SK-N-SH (cell line): ENCODE measurements around the gene ZNF804B. TPM values are rescaled to one million over a fixed set of nuclear protein-coding genes. Genes with fewer than 3 reads are reported as not detected.

Experiments used
- CTCF ChIA-PET: fragments of 300-600, 350-600 bp; formaldehyde crosslinking; extraction: SDS; loops from one replicate; lab custom pipeline; 2021; lab: Yijun Ruan, JAX
- POLR2A ChIA-PET: fragments of 350-600 bp; sonication (Branson Sonifier 250); formaldehyde crosslinking; extraction: SDS; loops from one replicate; lab custom pipeline; 2020; ENCODE audit warnings: antibody characterized with exemption, inconsistent platforms; lab: Yijun Ruan, JAX
- DNase-seq: peaks from one replicate; pipeline ENCODE4 v3.0.0; 2012
- H2AFZ ChIP-seq: fragments of 200-600 bp; sonication (generic); 2 replicates; pipeline ENCODE4 v1.8.1; 2016; ENCODE audit warnings: antibody characterized with exemption, mild to moderate bottlenecking, low read depth
- H3F3A ChIP-seq: fragments of 200-600 bp; sonication (generic); replicated peaks from 2 replicates; pipeline ENCODE3; 2016; ENCODE audit warnings: antibody characterized with exemption, mild to moderate bottlenecking; ENCODE audit not compliant: insufficient read depth
- H3K27ac ChIP-seq, 2 experiments: fragments of 200-500 bp in 1 of 2; fragments of 200-600 bp in 1 of 2; sonication (Bioruptor generic) in 1 of 2; sonication (generic), shearing (Covaris generic) in 1 of 2; 2 replicates each; pipeline versions ENCODE4 v1.5.1 to v1.6.1; 2014 to 2016; ENCODE audit warnings: low read depth in 2 of 2, inconsistent platforms in 1 of 2, low read length in 1 of 2, mild to moderate bottlenecking in 1 of 2, mixed read lengths in 1 of 2
- H3K27me3 ChIP-seq: fragments of 200-600 bp; sonication (generic), shearing (Covaris generic); 2 replicates; pipeline ENCODE4 v1.6.1; 2016; ENCODE audit warnings: mixed run types; ENCODE audit not compliant: insufficient read depth
- H3K36me3 ChIP-seq, 2 experiments: fragments of 200-500 bp in 1 of 2; fragments of 200-600 bp in 1 of 2; sonication (Bioruptor generic) in 1 of 2; sonication (generic) in 1 of 2; replicated peaks in 1 of 2; 2 replicates each; pipeline versions ENCODE3 to v1.5.1; 2014 to 2016; ENCODE audit warnings: low read length in 1 of 2, mild to moderate bottlenecking in 1 of 2; ENCODE audit not compliant: insufficient read depth in 2 of 2, control insufficient read depth in 1 of 2
- H3K4me1 ChIP-seq, 2 experiments: fragments of 200-500 bp in 1 of 2; fragments of 200-600 bp in 1 of 2; sonication (Bioruptor generic) in 1 of 2; sonication (generic), shearing (Covaris generic) in 1 of 2; 2 replicates each; pipeline versions ENCODE4 v1.5.1 to v1.6.1; 2014 to 2016; ENCODE audit warnings: low read depth in 1 of 2, low read length in 1 of 2, mixed run types in 1 of 2; ENCODE audit not compliant: insufficient read depth in 2 of 2, control insufficient read depth in 1 of 2
- H3K4me2 ChIP-seq: fragments of 200-600 bp; sonication (generic), shearing (Covaris generic); 2 replicates; pipeline ENCODE4 v1.6.1; 2017; ENCODE audit warnings: mixed run types
- H3K4me3 ChIP-seq, 2 experiments: fragments of 200-500 bp in 1 of 2; fragments of 200-600 bp in 1 of 2; sonication (Bioruptor generic) in 1 of 2; sonication (generic), shearing (Covaris generic) in 1 of 2; 2 replicates each; pipeline versions ENCODE4 v1.5.1 to v1.8.1; 2014 to 2016; ENCODE audit warnings: low read depth in 2 of 2, inconsistent platforms in 1 of 2, low read length in 1 of 2, mild to moderate bottlenecking in 1 of 2, mixed read lengths in 1 of 2, moderate library complexity in 1 of 2
- H3K79me2 ChIP-seq: fragments of 200-600 bp; sonication (generic); 2 replicates; pipeline ENCODE4 v1.8.1; 2017; ENCODE audit warnings: mild to moderate bottlenecking; ENCODE audit not compliant: insufficient read depth
- H3K9ac ChIP-seq: fragments of 200-600 bp; sonication (generic); 2 replicates; pipeline ENCODE4 v1.6.1; 2017; ENCODE audit warnings: mixed run types
- H3K9me2 ChIP-seq: fragments of 200-600 bp; sonication (generic); 2 replicates; pipeline ENCODE4 v1.6.1; 2017; ENCODE audit warnings: mixed run types
- H3K9me3 ChIP-seq: fragments of 200-600 bp; sonication (generic); 2 replicates; pipeline ENCODE4 v1.6.1; 2017; ENCODE audit warnings: mixed run types, mild to moderate bottlenecking, moderate library complexity
- H4K20me1 ChIP-seq: fragments of 200-600 bp; sonication (generic); 2 replicates; pipeline ENCODE4 v1.6.1; 2017; ENCODE audit warnings: mild to moderate bottlenecking, mixed run types; ENCODE audit not compliant: insufficient read depth
- CHD2 ChIP-seq: fragments of 150-350 bp; IDR thresholded peaks from 2 replicates; pipeline ENCODE4 v1.6.1; 2018; ENCODE audit warnings: low read length; ENCODE audit not compliant: partially characterized antibody
- ELF1 ChIP-seq: IDR thresholded peaks from 2 replicates; pipeline ENCODE4 v1.4.0; 2012
- EP300 ChIP-seq, 2 experiments: IDR thresholded peaks; 2 replicates each; pipeline versions ENCODE4 v1.4.0 to v1.6.1; 2012; ENCODE audit warnings: borderline replicate concordance in 1 of 2, low read depth in 1 of 2, low read length in 1 of 2
- FOSL2 ChIP-seq: IDR thresholded peaks from 2 replicates; pipeline ENCODE4 v1.4.0; 2012; ENCODE audit warnings: low read depth, mild to moderate bottlenecking, moderate library complexity, borderline replicate concordance
- FOXJ3 ChIP-seq: sonication (generic); formaldehyde crosslinking; IDR thresholded peaks from 2 replicates; pipeline ENCODE4 v1.5.1; 2020; ENCODE audit warnings: mild to moderate bottlenecking, missing genetic modification reagents
- MAX ChIP-seq: IDR thresholded peaks from 2 replicates; pipeline ENCODE4 v1.4.0; 2012; ENCODE audit warnings: low read depth
- NRF1 ChIP-seq: IDR thresholded peaks from 2 replicates; pipeline ENCODE4 v1.6.1; 2012; ENCODE audit warnings: low read depth, mild to moderate bottlenecking, low read length
- PBX3 ChIP-seq: IDR thresholded peaks from 2 replicates; pipeline ENCODE4; 2012
- REST ChIP-seq: IDR thresholded peaks from 2 replicates; pipeline ENCODE4 v1.6.1; 2012; ENCODE audit warnings: mild to moderate bottlenecking, low read depth, low read length, moderate library complexity
- RXRA ChIP-seq: IDR thresholded peaks from 2 replicates; pipeline ENCODE4 v1.4.0; 2012; ENCODE audit warnings: low read depth, mild to moderate bottlenecking, borderline replicate concordance
- SIN3A ChIP-seq: IDR thresholded peaks from 2 replicates; pipeline ENCODE4 v1.6.1; 2012; ENCODE audit warnings: low read depth, mild to moderate bottlenecking, low read length, moderate library complexity, borderline replicate concordance
- TEAD4 ChIP-seq: IDR thresholded peaks from 2 replicates; pipeline ENCODE4 v1.4.0; 2012; ENCODE audit warnings: mild to moderate bottlenecking, borderline replicate concordance; ENCODE audit not compliant: insufficient read depth
- USF1 ChIP-seq: IDR thresholded peaks from 2 replicates; pipeline ENCODE4 v1.4.0; 2012; ENCODE audit warnings: low read depth, borderline replicate concordance
- USF2 ChIP-seq: fragments of 150-350 bp; IDR thresholded peaks from 2 replicates; pipeline ENCODE4 v1.6.1; 2017; ENCODE audit warnings: antibody characterized with exemption, low read length, low read depth, borderline replicate concordance
- ZBTB33 ChIP-seq: IDR thresholded peaks from 2 replicates; pipeline ENCODE4 v1.4.0; 2012; ENCODE audit warnings: low read depth, borderline replicate concordance
- WGBS: methylation state at CpG from one replicate; pipeline ENCODE4 v1.1.6; 2017; ENCODE audit warnings: low lambda C conversion rate; 5-methylcytosine and 5-hydroxymethylcytosine counted together
- polyA plus RNA-seq, 3 experiments: library from polyadenylated mRNA; depleted of rRNA; stranded (reverse); fragments of >200 nt; gene quantifications; 2 replicates each; pipeline ENCODE4 v1.2.3, GENCODE V29; 2012

Gene ZNF804B
- polyA plus RNA-seq, 1 of the 3 experiments (the other 2 are of a cell fraction): not detected

GRCh38 chr7:89133819-89134218 is 374.3 kb downstream of the ZNF804B start:
- Histone ChIP-seq H3K79me2 (no peaks in the 10 kb centered on the region), H3K27ac (no peak overlapping the region), H3K4me3 (no peak overlapping the region), H3K9me3 (no peaks in the 10 kb centered on the region), H3K4me1 (no peaks in the 10 kb centered on the region), H2AFZ (no peak overlapping the region), H4K20me1 (no peaks in the 10 kb centered on the region), H3K36me3 (no peaks in the 10 kb centered on the region), H3K9me2 (no peaks in the 10 kb centered on the region), H3K4me2 (no peak overlapping the region), H3K27me3 (no peaks in the 10 kb centered on the region), H3F3A (no peaks in the 10 kb centered on the region), H3K9ac (no peak overlapping the region)
- TF ChIP-seq USF2: no peak
- no peak for TF ChIP-seq PBX3
- TF ChIP-seq SIN3A: no peak
- no peak for TF ChIP-seq FOSL2
- TF ChIP-seq RXRA: no peak
- no peak for TF ChIP-seq FOXJ3
- no peak for TF ChIP-seq TEAD4
- TF ChIP-seq EP300 (IDR thresholded peaks at IDR 0.05; ENCODE audit: borderline replicate concordance in 1 of 2, low read depth in 1 of 2, low read length in 1 of 2): no peak
- TF ChIP-seq USF1: no peak
- no peak for TF ChIP-seq ZBTB33
- no peak for TF ChIP-seq NRF1
- TF ChIP-seq ELF1: no peak
- no peak for TF ChIP-seq MAX
- TF ChIP-seq CHD2: no peak
- TF ChIP-seq REST: no peak
- 9% methylated on average over 2 of the region's 2 CpGs for WGBS
- POLR2A ChIA-PET: no interaction called here
- no peak for DNase-seq
- CTCF ChIA-PET: interaction anchor here (1.1 kb wide), 1 partner anchor 20 kb away, joined by 4 read pairs; no protein-coding TSS in a partner anchor
